Fibroblast of gingiva (primary cell): ENCODE data around the gene SMIM36.
"Not testable (repeated sequence)": the region's sequence is repeated elsewhere in the genome, so short reads cannot be mapped to it uniquely, and the experiment has no call there.

ENCODE experiments used
- DNase-seq: peaks from one replicate; pipeline ENCODE4 v3.0.0-alpha.2; 2011; ENCODE audit warnings: low read depth

The SMIM36 gene

GRCh38 chr17:55433629-55434422 lies 77.4 kb downstream of the SMIM36 start:
- peak; percentile 95 for DNase-seq

- no peak for DNase-seq
Measured at GRCh38 chr17:55433029-55433628, 78.1 kb downstream of the SMIM36 start.

- DNase-seq: no peak
Measured at GRCh38 chr17:55432358-55433028, 78.8 kb downstream of the SMIM36 start.

GRCh38 chr17:55431914-55432313 lies 79.3 kb downstream of the SMIM36 start:
- DNase-seq: not testable (repeated sequence)

- DNase-seq: no peak
Measured at GRCh38 chr17:55430541-55431288, 80.5 kb downstream of the SMIM36 start.

- DNase-seq: no peak
Measured at GRCh38 chr17:55427587-55427882, 83.7 kb downstream of the SMIM36 start.

- DNase-seq: peak; percentile 89
Measured at GRCh38 chr17:55426851-55427586, 84.2 kb downstream of the SMIM36 start.

GRCh38 chr17:55424893-55425540 lies 86.2 kb downstream of the SMIM36 start:
- DNase-seq: no peak

GRCh38 chr17:55423535-55423934 lies 87.7 kb downstream of the SMIM36 start:
- no peak for DNase-seq

GRCh38 chr17:55422828-55423164 lies 88.5 kb downstream of the SMIM36 start:
- DNase-seq: not testable (repeated sequence)

GRCh38 chr17:55421179-55421934 lies 89.9 kb downstream of the SMIM36 start, which contains the start of gene MMD:
MMD (minus strand) TSS chr17:55421835; CDS start chr17:55421695, 140 bp downstream.
- no peak for DNase-seq

- peak; percentile 32 for DNase-seq
Measured at GRCh38 chr17:55420776-55421178, 90.5 kb downstream of the SMIM36 start.

GRCh38 chr17:55420067-55420775 lies 91.0 kb downstream of the SMIM36 start:
- DNase-seq: no peak

GRCh38 chr17:55418369-55419268 lies 92.6 kb downstream of the SMIM36 start:
- no peak for DNase-seq

GRCh38 chr17:55417411-55418268 lies 93.6 kb downstream of the SMIM36 start:
- DNase-seq: no peak

- DNase-seq: no peak
Measured at GRCh38 chr17:55416470-55417052, 94.7 kb downstream of the SMIM36 start.

GRCh38 chr17:55416000-55416399 lies 95.3 kb downstream of the SMIM36 start:
- no peak for DNase-seq
